ENCODE measurements around the gene ANKRD29. TPM values are rescaled to one million over a fixed set of nuclear protein-coding genes. Genes with fewer than 3 reads are reported as not detected.

The ANKRD29 gene
- total RNA-seq, 1 donor from 2014 or later, result 0.65 TPM

DNA sequence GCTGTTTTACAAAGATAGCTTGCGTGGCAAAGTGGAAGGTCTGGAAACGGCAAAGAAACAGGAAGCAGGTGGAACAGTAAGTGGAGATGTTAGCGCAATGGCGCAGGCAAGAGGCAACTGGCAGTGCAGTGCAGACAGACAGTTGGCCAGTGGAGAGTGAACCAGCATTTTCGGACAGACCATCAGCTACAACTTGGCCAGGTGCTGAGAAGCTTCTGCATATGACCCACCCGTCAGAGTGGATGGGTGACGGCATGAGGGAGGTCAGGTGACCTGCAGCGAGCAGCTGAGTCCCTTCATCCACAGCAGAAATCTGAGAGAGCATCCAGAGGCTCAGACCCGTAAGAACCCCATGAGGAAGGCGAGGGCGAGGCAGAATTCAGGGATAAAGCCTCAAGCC, 110.2 kb downstream of the ANKRD29 start:
- no peak overlapping the region for H2AFZ ChIP-seq (replicated peaks)
- no peak overlapping the region for H3K4me2 ChIP-seq
- no peaks in the 10 kb centered on the region for H3K27me3 ChIP-seq
- H3K4me3 ChIP-seq, result no peak overlapping the region
- H3K36me3 ChIP-seq, result no peaks in the 10 kb centered on the region
- Mint-ChIP-seq H3K9me3 (no peaks in the 10 kb centered on the region), H3K27ac (no peak overlapping the region), H3K36me3 (peaks cover 32% of the 10 kb centered on the region), H3K27me3 (ENCODE audit: insufficient read depth, low read depth) (no peaks in the 10 kb centered on the region), H3K4me1 (no peaks in the 10 kb centered on the region), H3K4me3 (no peak overlapping the region)
- no peaks in the 10 kb centered on the region for H3F3A ChIP-seq (ENCODE audit: low read depth)
- H3K4me1 ChIP-seq, result no peaks in the 10 kb centered on the region
- TF ChIP-seq EZH2phosphoT487 (IDR thresholded peaks at IDR 0.05), result no peak
- no peak for TF ChIP-seq EZH2 (IDR thresholded peaks at IDR 0.05)
- TF ChIP-seq, protein P1, sequence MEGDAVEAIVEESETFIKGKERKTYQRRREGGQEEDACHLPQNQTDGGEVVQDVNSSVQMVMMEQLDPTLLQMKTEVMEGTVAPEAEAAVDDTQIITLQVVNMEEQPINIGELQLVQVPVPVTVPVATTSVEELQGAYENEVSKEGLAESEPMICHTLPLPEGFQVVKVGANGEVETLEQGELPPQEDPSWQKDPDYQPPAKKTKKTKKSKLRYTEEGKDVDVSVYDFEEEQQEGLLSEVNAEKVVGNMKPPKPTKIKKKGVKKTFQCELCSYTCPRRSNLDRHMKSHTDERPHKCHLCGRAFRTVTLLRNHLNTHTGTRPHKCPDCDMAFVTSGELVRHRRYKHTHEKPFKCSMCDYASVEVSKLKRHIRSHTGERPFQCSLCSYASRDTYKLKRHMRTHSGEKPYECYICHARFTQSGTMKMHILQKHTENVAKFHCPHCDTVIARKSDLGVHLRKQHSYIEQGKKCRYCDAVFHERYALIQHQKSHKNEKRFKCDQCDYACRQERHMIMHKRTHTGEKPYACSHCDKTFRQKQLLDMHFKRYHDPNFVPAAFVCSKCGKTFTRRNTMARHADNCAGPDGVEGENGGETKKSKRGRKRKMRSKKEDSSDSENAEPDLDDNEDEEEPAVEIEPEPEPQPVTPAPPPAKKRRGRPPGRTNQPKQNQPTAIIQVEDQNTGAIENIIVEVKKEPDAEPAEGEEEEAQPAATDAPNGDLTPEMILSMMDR (IDR thresholded peaks at IDR 0.05), result no peak
- no peaks in the 10 kb centered on the region for H3K79me2 ChIP-seq (ENCODE audit: low read depth)
- no peak for DNase-seq (ENCODE audit: low spot score)
- no peaks in the 10 kb centered on the region for H3K9me3 ChIP-seq (ENCODE audit: low read depth)
- no peak overlapping the region for H3K27ac ChIP-seq
- H3K9ac ChIP-seq, result no peak overlapping the region
- no peaks in the 10 kb centered on the region for H4K20me1 ChIP-seq (ENCODE audit: low read depth)

DNA sequence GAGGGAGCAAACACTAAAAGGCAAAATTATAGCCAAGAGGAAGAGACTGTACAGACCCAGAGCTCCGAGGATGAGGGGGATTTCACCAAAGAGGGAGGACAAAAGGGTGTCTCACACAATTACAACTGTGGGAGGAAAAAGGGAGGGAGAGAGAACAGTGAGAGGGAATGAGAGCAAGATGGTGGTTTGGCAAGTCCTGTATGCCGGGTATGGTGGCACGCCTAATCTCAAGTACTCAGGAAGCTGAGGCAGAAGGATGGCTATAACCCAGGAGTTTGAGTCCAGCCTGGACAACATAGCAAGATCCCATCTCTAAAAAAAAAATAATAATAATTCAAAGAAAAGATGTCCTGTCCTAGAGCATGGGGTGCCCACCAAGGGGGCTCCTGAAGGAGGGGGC, 110.7 kb downstream of the ANKRD29 start:
- Histone ChIP-seq H3F3A (ENCODE audit: low read depth) (no peaks in the 10 kb centered on the region), H3K4me2 (no peak overlapping the region), H3K9me3 (ENCODE audit: low read depth) (no peaks in the 10 kb centered on the region), H3K27ac (no peak overlapping the region), H3K79me2 (ENCODE audit: low read depth) (no peaks in the 10 kb centered on the region), H3K36me3 (no peaks in the 10 kb centered on the region), H3K4me1 (no peaks in the 10 kb centered on the region), H2AFZ (replicated peaks) (no peak overlapping the region), H4K20me1 (ENCODE audit: low read depth) (no peaks in the 10 kb centered on the region), H3K4me3 (no peak overlapping the region), H3K27me3 (no peaks in the 10 kb centered on the region), H3K9ac (no peak overlapping the region)
- H3K4me1 Mint-ChIP-seq, result no peaks in the 10 kb centered on the region
- peaks cover 30% of the 10 kb centered on the region for H3K36me3 Mint-ChIP-seq
- H3K9me3 Mint-ChIP-seq, result no peaks in the 10 kb centered on the region
- no peak for DNase-seq (ENCODE audit: low spot score)
- H3K27me3 Mint-ChIP-seq (ENCODE audit: insufficient read depth, low read depth), result no peaks in the 10 kb centered on the region
- H3K27ac Mint-ChIP-seq, result no peak overlapping the region
- TF ChIP-seq EZH2phosphoT487 (IDR thresholded peaks at IDR 0.05) (no peak), EZH2 (IDR thresholded peaks at IDR 0.05) (no peak)
- TF ChIP-seq, protein P1 (IDR thresholded peaks at IDR 0.05), result no peak
- H3K4me3 Mint-ChIP-seq, result no peak overlapping the region

- H3K4me1 ChIP-seq, result no peaks in the 10 kb centered on the region
Observed at GRCh38 chr18:23550898-23551297, 111.8 kb downstream of the ANKRD29 start.

More at GRCh38 chr18:23550898-23551297, 111.8 kb downstream of the ANKRD29 start:
- Histone ChIP-seq H3K9ac (no peak overlapping the region), H3F3A (ENCODE audit: low read depth) (no peaks in the 10 kb centered on the region), H3K4me3 (no peak overlapping the region), H3K79me2 (ENCODE audit: low read depth) (no peaks in the 10 kb centered on the region), H2AFZ (replicated peaks) (no peak overlapping the region), H3K9me3 (ENCODE audit: low read depth) (no peaks in the 10 kb centered on the region), H3K27ac (no peak overlapping the region), H4K20me1 (ENCODE audit: low read depth) (no peaks in the 10 kb centered on the region), H3K36me3 (no peaks in the 10 kb centered on the region), H3K4me2 (no peak overlapping the region), H3K27me3 (no peaks in the 10 kb centered on the region)
- no peak overlapping the region for H3K4me3 Mint-ChIP-seq
- peaks cover 26% of the 10 kb centered on the region for H3K36me3 Mint-ChIP-seq
- no peaks in the 10 kb centered on the region for H3K27me3 Mint-ChIP-seq (ENCODE audit: insufficient read depth, low read depth)
- H3K4me1 Mint-ChIP-seq, result no peaks in the 10 kb centered on the region
- DNase-seq (ENCODE audit: low spot score), result no peak
- TF ChIP-seq EZH2phosphoT487 (IDR thresholded peaks at IDR 0.05) (no peak), EZH2 (IDR thresholded peaks at IDR 0.05) (no peak)
- TF ChIP-seq, protein P1 (IDR thresholded peaks at IDR 0.05), result no peak
- no peaks in the 10 kb centered on the region for H3K9me3 Mint-ChIP-seq
- H3K27ac Mint-ChIP-seq, result no peak overlapping the region

Small RNAs within 50 kb of the gene (small RNA-seq; reads per million reads assigned to genes)
- not detected for gene RF00019

Other genes with a start within 250 kb of the ANKRD29 start
- gene RIOK3, start 209.6 kb downstream of the ANKRD29 start, total RNA-seq (ENCODE audit: low replicate concordance), result 48.0 and 77.5 TPM in 2 replicates
- gene RMC1, start 159.4 kb downstream of the ANKRD29 start, total RNA-seq (ENCODE audit: low replicate concordance), result 20.8 and 31.6 TPM in 2 replicates
- gene NPC1, start 76.4 kb downstream of the ANKRD29 start, total RNA-seq (ENCODE audit: low replicate concordance), result 20.9 and 31.4 TPM in 2 replicates
- 0.28 and 0.47 TPM in 2 replicates for gene LAMA3, start 26.5 kb upstream of the ANKRD29 start, total RNA-seq (ENCODE audit: low replicate concordance)

All from neural progenitor cell (in vitro differentiated cells).